Fibroblast of pulmonary artery (primary cell): ENCODE data around the gene OR5AS1.

Experiments
- DNase-seq: peaks from one replicate; pipeline ENCODE4 v3.0.0-alpha.2; 2010; ENCODE audit warnings: low read depth
- H3K4me3 ChIP-seq: replicated peaks from 2 replicates; pipeline ENCODE4 v1.5.1; 2011; ENCODE audit warnings: low read depth, mild to moderate bottlenecking, control low read depth, low read length, moderate library complexity
- CTCF ChIP-seq: IDR thresholded peaks from 2 replicates; pipeline ENCODE4 v1.5.1; 2011; ENCODE audit warnings: mild to moderate bottlenecking, control low read depth, low read length, inconsistent platforms; ENCODE audit errors: missing control alignments

OR5AS1 gene

GRCh38 chr11:56066980-56067379 lies 39.5 kb downstream of the OR5AS1 start:
- TF ChIP-seq CTCF = no peak
- no peak overlapping the region for H3K4me3 ChIP-seq
- DNase-seq = no peak
